ENCODE data around the gene PCDHGC3.

GRCh38 chr5:141507387-141508091 is 31.8 kb downstream of the PCDHGC3 start:
- TF ChIP-seq RAD21 (IDR thresholded peaks at IDR 0.05; ENCODE audit: low read depth) (no peak), TAF1 (IDR thresholded peaks at IDR 0.05; ENCODE audit: low read depth) (no peak), YY1 (IDR thresholded peaks at IDR 0.05; ENCODE audit: low read depth) (no peak), CREB1 (IDR thresholded peaks at IDR 0.05; ENCODE audit: low read depth) (no peak), EP300 (IDR thresholded peaks at IDR 0.05; ENCODE audit: borderline replicate concordance) (no peak), TCF12 (IDR thresholded peaks at IDR 0.05; ENCODE audit: low read depth) (no peak), REST (IDR thresholded peaks at IDR 0.05; ENCODE audit: low read depth) (no peak), ZBTB7A (IDR thresholded peaks at IDR 0.05; ENCODE audit: low read depth) (no peak), MAX (IDR thresholded peaks at IDR 0.05) (no peak)
- TF ChIP-seq, protein P1, sequence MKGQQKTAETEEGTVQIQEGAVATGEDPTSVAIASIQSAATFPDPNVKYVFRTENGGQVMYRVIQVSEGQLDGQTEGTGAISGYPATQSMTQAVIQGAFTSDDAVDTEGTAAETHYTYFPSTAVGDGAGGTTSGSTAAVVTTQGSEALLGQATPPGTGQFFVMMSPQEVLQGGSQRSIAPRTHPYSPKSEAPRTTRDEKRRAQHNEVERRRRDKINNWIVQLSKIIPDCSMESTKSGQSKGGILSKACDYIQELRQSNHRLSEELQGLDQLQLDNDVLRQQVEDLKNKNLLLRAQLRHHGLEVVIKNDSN (IDR thresholded peaks at IDR 0.05), result no peak
